Effector CD8-positive, alpha-beta T cell (primary cell): ENCODE results near the gene PAXIP1.
"Not testable (repeated sequence)": the region's sequence is repeated elsewhere in the genome, so short reads cannot be mapped to it uniquely, and the experiment has no call there.

Source experiments
- DNase-seq: peaks from one replicate; lab custom pipeline; 2025; lab: John Stamatoyannopoulos, UW
- total RNA-seq, 4 experiments: gene quantifications; one replicate each; lab custom pipeline; 2026; lab: John Stamatoyannopoulos, UW

PAXIP1 gene, protein sequence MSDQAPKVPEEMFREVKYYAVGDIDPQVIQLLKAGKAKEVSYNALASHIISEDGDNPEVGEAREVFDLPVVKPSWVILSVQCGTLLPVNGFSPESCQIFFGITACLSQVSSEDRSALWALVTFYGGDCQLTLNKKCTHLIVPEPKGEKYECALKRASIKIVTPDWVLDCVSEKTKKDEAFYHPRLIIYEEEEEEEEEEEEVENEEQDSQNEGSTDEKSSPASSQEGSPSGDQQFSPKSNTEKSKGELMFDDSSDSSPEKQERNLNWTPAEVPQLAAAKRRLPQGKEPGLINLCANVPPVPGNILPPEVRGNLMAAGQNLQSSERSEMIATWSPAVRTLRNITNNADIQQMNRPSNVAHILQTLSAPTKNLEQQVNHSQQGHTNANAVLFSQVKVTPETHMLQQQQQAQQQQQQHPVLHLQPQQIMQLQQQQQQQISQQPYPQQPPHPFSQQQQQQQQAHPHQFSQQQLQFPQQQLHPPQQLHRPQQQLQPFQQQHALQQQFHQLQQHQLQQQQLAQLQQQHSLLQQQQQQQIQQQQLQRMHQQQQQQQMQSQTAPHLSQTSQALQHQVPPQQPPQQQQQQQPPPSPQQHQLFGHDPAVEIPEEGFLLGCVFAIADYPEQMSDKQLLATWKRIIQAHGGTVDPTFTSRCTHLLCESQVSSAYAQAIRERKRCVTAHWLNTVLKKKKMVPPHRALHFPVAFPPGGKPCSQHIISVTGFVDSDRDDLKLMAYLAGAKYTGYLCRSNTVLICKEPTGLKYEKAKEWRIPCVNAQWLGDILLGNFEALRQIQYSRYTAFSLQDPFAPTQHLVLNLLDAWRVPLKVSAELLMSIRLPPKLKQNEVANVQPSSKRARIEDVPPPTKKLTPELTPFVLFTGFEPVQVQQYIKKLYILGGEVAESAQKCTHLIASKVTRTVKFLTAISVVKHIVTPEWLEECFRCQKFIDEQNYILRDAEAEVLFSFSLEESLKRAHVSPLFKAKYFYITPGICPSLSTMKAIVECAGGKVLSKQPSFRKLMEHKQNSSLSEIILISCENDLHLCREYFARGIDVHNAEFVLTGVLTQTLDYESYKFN
- 31.5 to 41.8 (median 35.9) reads per million in 4 experiments for total RNA-seq

DNA sequence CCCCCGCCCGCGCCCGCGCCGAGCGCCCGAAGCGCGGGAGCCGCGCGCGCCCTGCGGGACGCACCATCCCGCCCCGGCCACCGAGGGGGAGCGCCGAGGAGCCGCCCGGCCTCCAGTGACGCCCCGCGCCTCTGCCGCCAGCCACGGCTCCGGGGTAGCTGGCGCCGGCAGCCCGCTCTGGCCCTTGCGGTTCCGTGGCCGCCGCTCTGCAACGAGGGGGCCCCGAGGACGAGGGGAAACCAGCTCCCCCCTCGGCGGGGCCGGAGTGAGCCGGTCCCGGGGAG lies at the start of gene PAXIP1:
Gene PAXIP1, minus strand, starts transcription at position 33 of the 284 bp plus-strand sequence. CDS start 195 bp downstream, outside the sequence.
- DNase-seq, result peak; percentile 63

DNA sequence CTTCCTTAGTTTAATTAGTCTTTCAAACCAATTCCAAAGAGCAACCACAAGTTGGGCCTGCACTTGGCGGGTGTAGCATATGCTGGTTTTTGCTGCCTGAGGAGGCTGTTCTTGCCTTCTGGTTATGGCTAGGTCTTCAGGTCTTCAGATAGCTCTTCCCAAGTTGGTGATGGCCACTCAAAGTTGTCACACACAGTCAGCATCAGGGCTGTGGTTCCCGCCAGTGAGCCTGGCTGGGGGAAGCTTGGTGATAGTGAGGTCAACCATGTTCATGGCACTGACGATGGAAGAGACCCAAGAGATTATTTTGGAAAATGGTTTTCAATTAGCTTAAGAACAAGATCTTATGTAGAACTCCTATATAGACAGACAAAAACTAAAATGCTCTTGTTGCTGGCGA lies 48.4 kb upstream of the PAXIP1 start:
- DNase-seq, result no peak

GRCh38 chr7:155048006-155048405 lies 45.1 kb upstream of the PAXIP1 start:
- no peak for DNase-seq

DNA sequence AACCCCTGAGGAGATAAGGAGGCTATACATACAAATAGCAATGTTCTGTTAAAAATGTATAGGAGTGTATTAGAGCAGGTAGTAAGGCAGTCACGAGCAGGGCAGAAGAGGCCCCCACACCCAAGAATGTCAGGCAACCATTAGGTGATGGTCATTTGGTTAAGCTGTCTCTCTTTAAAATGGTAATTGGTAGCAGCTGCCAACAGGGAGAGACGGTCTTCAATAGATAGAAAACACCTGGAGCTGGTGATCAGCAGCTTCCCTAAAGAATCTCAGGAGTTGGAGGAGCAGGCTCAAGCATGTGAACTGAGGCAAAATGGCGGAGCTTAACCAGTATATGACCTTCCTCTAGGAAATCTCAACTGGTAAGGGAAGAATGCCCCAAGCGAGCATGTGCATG lies 40.8 kb upstream of the PAXIP1 start:
- no peak for DNase-seq

DNA sequence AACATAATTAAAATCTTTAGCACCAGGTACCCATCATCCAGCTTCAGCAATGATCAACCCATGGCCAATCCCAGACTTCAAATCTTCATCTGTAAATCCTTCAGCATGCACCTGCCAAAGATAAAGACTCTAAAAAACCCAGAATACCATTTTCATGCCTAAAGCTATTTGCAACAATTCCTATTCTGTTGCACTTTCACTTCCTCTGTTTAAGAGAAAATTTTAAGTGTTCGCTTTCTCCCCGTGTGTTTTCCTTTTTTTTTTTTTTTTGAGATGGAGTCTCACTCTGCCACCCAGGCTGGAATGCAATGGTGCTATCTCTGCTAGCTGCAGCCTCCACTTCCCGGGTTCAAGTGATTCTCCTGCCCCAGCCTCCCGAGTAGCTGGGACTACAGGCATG lies 35.4 kb upstream of the PAXIP1 start:
- DNase-seq, result no peak

DNA sequence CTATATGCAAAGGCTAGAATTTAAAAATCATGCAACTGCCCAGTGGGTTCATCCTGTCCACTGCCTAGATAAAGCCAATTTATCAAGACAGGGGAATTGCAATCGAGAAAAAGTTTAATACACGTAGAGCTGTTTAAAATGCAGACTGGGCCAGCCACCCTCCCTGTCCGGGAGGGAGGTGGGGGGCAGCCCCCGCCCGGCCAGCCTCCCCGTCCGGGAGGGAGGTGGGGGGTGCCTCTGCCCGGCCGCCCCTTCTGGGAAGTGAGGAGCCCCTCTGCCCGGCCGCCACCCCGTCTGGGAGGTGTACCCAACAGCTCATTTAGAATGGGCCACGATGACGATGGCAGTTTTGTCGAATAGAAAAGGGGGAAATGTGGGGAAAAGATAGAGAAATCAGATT lies 31.6 kb upstream of the PAXIP1 start:
- not testable (repeated sequence) for DNase-seq

DNA sequence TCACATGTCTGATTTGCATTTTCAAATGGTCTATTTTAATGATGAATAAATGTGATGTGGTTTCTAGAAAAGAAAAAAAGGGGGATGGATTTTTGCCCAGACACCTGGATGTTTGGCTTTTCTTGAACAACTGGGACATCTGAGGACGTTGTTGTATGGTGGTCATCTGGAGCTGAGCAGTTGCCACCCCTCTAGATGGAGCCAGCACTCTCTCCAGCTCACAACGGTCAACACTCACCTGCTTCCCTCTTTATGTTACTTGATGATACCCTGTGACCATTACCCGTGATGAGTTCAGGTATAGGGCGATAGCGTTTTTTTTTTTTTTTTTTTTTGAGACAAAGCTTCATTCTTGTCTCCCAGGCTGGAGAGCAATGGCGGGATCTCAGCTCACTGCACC lies 30.1 kb upstream of the PAXIP1 start:
- DNase-seq, result no peak

GRCh38 chr7:155027879-155028278 lies 25.0 kb upstream of the PAXIP1 start:
- no peak for DNase-seq

DNA sequence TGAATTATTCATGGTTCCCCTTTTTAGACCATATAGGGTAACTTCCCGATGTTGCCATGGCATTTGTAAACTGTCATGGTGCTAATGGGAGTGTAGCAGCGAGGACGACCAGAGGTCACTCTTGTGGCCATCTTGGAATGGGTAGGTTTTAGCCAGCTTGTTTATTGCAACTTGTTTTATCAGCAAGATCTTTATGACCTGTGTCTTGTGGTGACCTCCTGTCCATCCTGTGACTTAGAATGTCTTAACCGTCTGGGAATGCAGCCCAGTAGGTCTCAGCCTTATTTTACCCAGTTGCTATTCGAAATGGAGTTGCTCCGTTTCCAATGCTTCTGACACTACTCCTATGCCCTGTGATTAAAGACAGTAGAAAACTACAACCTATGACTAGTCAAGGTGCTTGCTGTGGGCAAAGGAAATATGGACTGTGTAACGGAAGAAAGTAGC lies 18.8 kb upstream of the PAXIP1 start:
- DNase-seq, result no peak

DNA sequence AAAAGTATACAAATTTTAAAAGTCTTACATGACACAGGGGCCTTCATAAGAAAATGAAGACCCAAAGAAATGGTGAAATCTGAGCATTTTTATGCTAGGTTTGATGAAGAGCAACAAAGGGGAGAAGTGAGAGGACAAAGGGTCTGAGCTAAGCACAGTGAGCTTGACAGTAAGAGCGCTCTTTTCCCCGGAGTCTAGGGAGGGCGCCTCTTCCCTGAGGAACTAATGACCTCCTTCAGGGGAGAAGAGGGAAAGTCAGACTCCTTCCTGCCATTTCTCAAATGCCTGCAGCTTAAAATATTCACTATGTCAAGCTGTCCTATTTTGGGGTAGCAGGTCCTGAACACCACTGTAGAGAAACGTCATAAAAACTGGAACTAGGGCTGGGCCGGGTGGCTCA lies 18.1 kb upstream of the PAXIP1 start:
- DNase-seq, result no peak

DNA sequence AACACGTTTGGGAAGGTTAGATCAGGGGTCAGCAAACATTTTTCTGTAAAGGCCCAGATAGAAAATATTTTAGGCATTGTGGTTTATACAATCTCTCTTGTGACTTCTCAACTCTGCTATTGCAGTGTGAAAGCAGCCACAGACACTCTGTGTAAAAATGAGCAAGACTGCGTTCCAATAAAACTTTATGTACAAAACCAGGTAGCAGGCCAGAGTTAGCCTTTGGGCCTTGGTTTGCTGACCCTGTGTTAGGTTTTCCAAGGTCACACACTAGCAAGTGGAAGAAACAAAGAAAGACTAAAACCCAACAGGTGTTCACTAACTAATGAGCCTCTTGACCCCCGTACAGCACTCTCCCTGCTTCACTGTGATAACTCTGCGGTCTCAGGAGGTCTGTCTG lies 14.9 kb upstream of the PAXIP1 start:
- DNase-seq, result no peak

GRCh38 chr7:155011086-155011485 lies 8.2 kb upstream of the PAXIP1 start:
- DNase-seq, result no peak

- no peak for DNase-seq
Measured at GRCh38 chr7:155009570-155010157, 6.7 kb upstream of the PAXIP1 start.

- DNase-seq, result no peak
Measured at GRCh38 chr7:155007947-155008346, 5.0 kb upstream of the PAXIP1 start.

GRCh38 chr7:155003376-155004214 lies 671 bp upstream of the PAXIP1 start:
- DNase-seq, result peak; percentile 81

- DNase-seq, result no peak
Measured at GRCh38 chr7:155002411-155003091, 373 bp downstream of the PAXIP1 start.

DNA sequence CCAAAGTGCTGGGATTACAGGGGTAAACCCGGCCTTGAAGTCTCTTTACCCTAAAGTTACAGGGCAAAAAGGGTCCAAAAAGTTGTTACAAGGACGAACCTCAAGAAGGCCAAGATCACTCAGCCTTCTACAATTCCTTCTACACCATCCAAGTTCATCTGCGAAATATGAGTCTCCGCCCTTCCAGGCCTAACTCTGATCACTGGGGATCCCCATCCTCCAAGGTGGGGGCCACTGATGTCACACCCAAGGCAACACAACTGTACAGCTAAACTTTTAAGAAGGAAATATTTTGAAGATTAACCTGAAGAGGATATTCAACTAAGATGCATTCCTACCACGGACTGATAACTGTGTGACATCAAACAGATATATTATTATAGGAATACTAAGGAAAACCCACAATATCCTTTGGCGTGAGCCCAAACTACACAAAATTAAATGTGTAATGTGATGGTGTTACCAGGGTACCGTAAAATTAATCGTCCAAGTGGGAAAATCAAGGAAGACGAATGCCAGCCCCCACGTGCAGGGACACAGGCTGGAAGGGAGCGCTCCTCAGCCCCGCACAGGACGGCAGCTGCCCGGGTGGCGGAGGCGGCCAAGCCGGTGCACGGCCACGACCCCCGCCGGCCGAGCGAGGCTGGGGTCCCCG lies 1.0 kb downstream of the PAXIP1 start:
- DNase-seq, result no peak

DNA sequence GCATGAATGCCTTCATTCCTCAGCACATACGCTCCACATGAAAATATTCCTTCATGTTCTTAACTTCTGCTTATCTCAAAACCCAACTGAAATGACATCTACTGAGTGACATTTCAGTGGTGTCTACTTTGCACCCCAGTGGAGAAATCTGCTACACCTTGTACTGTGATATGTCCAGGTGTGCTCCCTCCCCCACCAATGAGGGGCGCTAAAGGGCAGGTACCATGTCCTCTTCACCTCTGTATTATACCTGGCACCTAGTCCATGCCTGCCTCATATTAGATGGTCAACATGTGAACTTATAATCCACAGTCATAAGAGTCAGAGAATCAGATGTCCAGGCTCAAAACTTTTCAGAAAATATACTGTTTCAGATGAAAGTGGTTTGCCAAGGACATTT lies 2.1 kb downstream of the PAXIP1 start:
- no peak for DNase-seq

GRCh38 chr7:154998481-154998880 lies 4.4 kb downstream of the PAXIP1 start:
- DNase-seq, result no peak

DNA sequence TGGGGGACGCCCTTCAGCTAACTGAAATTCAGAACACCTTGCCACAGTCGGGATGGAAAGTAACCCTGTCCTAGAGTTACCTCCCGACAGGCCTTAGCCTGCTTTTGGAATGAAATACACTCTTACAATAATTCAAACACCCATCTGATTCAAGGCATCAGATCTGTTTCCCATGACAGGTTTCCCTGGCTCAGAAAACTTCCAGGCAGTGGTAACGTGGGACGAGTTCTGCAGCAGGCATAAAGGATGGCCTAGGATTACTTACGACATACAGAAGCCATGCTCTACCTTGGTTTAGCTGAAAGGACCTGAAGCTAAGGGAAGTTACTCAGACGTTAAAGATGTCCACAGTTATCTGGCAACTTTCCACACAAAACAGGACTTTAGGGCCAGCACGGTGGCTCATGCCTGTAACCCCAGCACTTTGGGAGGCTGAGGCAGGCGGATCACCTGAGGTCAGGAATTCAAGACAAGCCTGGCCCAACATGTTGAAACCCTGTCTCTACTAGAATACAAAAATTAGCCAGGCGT lies 5.0 kb downstream of the PAXIP1 start:
- no peak for DNase-seq
